GM12801 (cell line): ENCODE measurements around the gene IPO9.

Experiments
- CTCF ChIP-seq: IDR thresholded peaks from one replicate; pipeline ENCODE4 v1.5.1; 2011; ENCODE audit warnings: control low read depth; ENCODE audit not compliant: insufficient read length; ENCODE audit errors: extremely low read depth

The IPO9 gene

DNA sequence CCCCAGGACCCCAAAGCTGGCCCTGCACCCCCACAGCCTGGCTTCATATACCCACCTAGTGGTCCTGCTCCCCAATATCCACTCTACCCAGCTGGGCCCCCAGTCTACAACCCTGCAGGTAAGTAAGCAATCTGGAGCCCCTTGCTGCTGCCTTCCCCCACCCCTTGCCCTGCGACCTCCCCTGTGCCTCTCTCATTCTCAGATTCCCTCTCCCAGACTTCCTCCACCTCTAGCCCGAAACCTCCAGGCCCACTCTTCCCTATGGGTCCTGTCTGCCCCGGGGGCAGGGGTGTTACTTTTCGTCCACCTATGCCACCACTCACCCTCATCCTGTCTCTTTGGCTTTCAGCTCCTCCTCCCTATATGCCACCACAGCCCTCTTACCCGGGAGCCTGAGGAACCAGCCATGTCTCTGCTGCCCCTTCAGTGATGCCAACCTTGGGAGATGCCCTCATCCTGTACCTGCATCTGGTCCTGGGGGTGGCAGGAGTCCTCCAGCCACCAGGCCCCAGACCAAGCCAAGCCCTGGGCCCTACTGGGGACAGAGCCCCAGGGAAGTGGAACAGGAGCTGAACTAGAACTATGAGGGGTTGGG is 62.6 kb downstream of the IPO9 start:
- TF ChIP-seq CTCF = no peak

DNA sequence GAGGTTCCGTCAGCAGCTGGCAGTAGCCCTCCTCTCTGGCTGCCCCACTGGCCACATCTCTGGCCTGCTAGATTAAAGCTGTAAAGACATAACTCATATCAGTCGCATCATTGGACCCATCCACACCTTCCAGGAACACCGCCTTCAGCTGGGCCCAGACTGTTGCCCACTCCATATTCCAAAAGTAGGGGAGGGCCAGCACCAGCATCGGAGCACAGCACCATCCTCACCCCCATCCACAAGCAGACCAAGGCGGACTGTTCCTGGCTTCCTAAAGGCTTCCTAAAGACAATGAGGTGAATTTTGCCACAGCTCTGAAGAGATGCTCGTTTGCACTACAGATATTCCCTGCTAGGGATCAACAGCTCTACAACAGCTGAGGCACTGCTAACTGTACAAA is 63.3 kb downstream of the IPO9 start:
- no peak for TF ChIP-seq CTCF

- TF ChIP-seq CTCF = no peak
Measured at GRCh38 chr1:201893431-201893830, 64.5 kb downstream of the IPO9 start.

GRCh38 chr1:201894343-201895119 is 65.6 kb downstream of the IPO9 start:
- TF ChIP-seq CTCF = no peak

DNA sequence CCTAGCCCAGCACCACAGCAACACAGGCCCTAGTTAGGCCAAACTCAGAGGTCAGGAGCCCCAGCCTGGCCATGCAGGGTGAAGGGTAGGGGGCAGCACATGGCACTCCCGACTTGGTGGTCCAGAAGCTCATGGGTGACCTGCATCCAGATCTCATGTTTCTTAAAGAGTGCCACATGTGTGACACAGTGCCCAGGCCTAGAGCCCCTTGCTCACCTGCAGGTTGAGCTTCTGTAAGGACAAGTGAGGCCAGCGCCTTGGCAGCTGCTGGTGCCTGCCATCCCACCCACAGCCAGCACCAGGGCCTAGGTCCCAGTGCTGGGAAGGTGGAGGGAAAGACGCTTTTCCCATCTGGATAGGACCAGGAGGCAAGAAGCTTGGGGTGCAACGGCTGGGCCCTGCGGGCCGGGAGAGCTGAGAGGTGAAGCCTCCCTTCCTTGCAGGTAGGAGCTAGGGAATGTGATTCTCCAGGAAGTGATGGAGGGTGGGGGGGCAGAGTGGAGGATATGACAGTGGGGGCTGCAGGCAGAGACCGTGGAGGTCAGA is 66.2 kb downstream of the IPO9 start:
- TF ChIP-seq CTCF = no peak

DNA sequence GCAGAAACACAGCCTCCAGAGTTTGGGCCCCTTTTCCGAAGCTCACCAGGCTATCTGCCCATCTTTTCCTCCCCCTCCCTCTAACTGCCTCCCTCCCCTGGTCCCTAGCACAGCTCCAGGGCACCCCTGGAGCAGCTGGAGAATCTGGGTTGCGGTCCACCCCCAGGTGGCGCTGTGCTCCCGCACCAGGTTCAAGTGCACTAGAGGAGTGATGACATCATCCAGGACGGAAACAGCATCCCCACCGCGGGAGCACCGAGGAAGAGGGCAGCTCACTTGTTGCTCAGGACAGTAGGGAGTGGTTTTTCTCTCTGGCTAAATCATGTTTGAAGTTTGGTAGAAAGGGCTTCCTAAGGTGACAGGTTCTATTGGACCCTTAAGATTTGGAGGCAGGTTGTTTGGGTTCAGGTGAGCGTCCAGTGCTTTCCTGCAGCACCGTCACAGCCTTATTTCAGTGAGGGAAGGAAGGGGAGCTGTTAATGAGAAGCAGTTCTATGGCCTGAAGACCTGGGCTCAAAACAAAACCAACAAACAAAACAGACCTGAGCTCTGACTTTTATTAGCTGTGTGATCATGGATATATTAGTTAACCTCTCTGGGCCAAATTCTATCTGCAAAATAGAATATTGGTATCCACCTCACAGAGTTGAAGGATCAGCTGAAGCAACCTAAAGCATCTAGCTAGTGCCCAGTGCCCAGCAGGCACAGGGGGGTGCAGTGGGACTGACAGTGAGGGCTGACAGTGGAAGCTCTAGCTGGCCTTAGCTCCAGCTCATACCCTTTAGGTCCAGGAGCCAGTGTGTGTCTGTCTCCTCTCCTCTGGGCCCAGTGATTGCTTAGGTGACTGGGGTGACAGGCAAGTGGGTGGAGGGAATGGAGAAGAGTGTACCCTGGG is 67.2 kb downstream of the IPO9 start:
- TF ChIP-seq CTCF = peak; percentile 7

DNA sequence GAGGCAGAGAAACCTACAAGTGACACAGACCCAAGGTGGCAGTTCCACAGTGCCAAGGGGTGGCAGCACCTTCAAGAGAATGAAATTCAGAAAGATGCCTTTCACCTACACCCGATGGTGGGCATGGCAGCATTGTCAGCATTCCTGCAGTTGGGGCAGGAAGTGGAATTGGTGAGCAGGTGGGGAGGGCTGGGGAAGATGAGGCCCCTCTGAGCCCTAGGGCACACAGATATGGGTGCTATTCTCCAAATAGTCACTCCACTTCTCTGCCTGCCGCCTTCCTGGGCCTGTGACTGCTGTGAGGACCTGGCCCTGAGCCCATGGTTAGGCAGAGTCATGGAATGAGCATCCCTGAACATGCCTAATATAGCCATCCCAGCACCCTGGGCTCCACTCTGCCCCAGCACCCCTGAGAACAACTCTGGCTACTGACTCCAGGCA is 68.0 kb downstream of the IPO9 start:
- no peak for TF ChIP-seq CTCF
